GM19324 (cell line): Measurements from ENCODE around the gene CENPE.
A peak's percentile ranks its signal among the peaks of the same experiment; 100 is the strongest.

Source experiments
- ATAC-seq: cut with Tn5 transposase; IDR thresholded peaks from one replicate; pipeline ENCODE4 v1.9.1; 2021; ENCODE audit warnings: mild to moderate bottlenecking, moderate library complexity; ENCODE audit not compliant: unreplicated experiment, low FRiP score

CENPE gene

DNA sequence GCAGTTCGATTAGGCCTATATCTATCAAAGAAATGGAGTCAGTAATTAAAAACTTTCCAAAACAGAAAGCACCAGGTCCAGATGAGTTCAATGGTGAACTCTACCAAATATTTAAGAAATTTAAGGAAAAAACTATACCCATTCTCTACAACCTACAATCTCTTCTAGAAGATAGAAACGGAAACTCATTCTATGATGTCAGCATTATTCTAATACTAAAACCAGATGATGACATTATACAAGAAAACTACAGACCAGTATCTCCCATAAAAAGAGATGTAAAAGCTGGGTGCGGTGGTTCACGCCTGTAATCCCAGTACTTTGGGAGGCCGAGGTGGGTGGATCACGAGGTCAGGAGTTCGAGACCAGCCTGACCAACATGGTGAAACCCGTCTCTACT lies 69.0 kb downstream of the CENPE start:
- ATAC-seq, result no peak

DNA sequence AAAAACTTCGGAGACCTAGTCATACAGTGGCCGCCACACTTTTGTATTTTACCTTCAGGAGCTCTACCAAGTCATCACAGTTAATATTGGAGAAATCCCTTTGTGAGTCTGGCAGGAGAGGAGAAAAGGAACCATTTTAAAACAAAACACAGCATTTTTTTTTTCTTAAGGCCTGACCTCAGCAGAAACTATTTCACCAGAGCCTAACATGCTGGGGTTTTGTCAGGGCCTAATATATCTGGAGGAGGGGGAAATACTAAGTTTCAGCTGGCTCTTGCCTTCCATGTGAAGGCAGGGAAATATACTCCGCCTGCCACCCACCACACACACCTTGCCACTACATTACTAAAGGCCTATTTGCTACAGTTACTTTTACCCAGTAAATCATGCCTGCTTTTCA lies 72.0 kb downstream of the CENPE start:
- no peak for ATAC-seq

DNA sequence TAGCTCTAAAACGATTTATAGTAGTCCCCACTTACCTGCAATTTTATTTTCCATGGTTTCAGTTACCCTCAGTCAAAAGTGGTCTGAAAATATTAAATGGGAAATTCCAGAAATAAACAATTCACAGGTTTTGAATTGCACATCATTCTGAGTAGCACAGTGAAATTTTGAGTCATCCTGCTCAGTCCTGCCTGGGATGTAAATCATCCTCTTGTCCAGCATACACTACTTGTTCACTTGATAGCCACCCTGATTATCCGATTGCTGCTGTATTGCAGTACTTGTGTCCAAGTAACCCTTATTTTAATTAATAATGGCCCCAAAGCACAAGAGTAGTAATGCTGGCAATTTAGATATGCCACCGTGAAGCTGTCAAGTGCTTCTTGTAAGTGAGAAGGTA lies 75.0 kb downstream of the CENPE start:
- no peak for ATAC-seq

DNA sequence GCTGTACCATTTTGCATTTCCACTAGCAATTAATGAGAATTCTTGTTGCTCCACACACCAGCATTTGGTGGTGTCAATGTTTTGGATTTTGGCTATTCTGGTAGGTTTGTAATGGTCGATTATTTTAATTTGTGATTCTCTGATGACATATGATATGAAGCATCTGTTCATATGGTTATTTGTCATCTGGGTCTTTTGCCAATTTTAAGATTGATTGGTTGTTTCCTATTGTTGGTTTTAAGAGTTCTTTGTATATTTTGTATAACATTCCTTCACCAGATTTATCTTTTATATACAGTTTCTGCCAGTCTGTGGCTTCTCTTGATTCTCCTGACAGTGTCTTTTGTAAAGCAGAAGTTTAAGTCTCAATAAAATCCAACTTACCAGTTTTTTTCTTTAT lies 80.0 kb downstream of the CENPE start:
- no peak for ATAC-seq

DNA sequence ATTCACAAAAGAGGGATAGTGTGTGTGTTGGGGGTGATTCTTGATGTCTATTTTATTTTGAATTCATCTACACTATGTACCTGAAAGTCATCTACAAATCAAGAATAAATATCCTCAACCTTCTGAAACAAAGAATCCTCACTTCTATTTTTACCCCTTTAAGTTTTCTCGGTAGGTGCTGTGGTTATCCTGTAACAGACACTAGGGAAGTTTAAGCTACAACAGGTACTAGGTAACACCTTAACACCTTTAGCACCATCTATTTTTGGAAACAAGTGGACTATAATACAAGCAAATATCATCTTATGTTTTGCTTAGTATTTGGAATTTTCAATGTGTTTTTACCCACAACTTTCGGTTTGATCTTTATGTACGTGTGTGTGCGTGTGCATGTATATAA lies 86.5 kb downstream of the CENPE start:
- ATAC-seq, result no peak

DNA sequence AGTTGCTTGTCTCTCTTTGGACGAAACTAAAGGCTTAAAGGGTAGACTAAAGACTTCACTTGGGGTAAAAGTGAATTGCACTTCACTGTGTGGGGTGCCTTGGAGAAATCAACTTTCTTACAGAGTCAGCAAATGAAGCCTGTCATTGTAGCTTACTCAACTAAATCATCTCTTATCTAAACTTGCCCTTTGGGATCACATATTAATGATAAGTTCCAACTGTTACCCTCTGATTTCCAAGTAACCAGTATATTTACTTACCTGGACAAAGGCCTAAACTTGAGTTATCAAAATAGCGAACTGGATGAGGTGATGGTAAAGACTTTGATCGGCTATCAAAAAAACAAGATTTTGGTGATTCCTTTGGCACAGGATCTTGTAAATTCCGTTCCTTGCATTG lies 89.6 kb downstream of the CENPE start:
- no peak for ATAC-seq

DNA sequence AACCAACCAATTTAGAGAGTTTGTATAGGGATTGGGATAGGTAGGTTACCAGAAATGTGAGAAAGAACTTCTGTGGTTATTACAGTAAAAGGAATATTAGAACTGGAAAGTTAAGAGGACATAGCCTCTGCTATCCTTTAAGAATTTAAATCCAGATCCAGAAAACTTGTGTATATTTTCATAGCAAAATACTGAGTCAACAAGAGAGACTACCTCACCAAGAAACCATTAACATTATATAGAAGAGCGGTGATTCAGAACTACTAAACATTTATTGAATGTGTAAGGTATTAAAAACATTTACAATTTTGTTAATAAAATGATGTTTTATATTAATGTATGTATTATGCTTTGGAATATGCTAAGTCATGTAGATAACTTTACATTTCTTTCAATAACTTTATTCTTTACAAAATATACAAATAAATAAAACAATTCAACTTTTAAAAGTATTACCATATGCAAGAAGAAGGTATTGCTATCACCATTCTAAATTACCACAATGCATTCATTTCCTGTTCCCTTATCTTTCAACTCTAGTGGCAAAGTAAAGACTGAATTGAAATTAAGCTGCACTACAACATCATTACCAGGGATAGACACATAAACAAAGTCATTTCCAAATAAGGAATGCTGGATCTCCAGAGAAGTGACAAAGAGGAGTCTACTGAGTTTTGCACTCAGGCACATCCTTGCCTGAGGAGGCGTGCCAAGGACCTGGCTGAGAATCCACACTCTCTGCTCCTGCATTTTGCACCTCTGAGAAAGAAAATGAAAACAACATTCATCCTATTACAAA lies 92.4 kb downstream of the CENPE start:
- no peak for ATAC-seq

DNA sequence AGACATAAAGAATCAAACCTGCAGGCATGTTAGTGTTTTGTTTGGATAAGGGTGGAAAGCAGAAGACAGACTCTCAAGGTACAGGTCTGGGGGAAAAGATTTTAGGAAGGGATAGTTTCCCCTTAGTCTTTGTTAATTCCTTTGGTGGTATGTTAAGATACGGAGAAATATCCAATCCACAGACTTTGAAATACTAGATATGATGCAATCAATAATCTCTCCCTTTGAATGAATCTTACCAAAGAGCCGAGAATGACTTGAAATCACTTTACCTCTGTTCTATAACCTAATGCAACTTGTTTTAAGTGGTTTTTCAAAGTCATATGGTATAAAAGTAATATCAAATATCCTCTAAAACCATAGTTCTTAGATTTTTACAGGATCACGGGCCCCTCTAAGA lies 93.3 kb downstream of the CENPE start:
- no peak for ATAC-seq

DNA sequence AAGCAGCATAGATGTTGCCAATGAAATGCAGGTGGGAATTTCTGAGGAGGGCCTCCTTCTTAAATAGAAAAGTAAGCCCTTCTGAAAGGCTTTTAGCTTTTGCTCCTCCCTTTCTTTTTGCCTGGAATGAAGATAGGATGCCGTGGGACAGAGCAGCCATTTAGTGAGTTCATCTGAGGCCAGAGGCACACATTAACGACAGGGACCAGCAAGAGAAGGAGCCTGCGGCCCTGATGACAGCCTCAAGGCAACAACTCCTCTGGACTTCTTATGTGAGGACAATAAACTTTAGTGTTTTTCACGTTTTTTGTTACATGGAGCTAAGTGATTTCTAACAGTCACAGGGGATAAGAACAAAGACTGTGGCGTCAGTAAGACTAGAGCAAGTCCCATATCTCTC lies 97.5 kb downstream of the CENPE start:
- no peak for ATAC-seq

DNA sequence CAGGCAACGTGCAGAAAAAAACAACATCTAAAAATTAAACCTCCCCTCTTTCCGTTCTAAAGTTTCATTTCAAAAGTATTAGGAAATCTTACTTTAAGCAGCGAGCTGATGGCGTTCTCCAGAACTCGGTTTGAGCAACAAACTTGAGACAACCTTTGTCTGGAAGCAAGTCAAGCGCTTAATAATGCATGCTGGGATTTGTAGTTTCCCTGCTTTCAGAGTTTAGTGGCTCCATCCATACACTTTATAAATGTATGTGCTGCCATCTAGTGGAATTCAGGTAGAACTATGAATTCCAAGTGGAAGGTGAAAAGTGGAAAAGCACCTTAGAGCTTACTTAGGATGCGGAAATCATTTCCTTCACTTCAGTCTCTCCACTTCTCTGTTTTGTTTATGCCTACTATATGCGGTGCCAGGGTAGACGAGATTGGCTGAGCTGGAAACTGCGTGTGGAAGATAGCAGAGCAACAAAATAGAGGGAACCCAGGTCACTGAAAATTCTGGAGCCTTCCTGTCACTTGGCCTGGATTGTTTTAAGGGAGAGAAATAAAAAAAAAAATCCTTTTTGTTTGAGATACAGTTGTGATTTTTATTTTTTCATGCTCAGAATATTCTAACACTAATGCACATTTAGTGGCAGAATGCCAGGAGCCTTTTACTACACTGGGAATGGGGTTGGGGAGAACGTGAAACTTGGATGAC lies 98.3 kb downstream of the CENPE start, which contains the start of gene BDH2:
Gene BDH2, minus strand, starts transcription at position 144 of the 702 bp plus-strand sequence. CDS start 3,580 bp downstream, outside the sequence.
- ATAC-seq, result peak; percentile 92

DNA sequence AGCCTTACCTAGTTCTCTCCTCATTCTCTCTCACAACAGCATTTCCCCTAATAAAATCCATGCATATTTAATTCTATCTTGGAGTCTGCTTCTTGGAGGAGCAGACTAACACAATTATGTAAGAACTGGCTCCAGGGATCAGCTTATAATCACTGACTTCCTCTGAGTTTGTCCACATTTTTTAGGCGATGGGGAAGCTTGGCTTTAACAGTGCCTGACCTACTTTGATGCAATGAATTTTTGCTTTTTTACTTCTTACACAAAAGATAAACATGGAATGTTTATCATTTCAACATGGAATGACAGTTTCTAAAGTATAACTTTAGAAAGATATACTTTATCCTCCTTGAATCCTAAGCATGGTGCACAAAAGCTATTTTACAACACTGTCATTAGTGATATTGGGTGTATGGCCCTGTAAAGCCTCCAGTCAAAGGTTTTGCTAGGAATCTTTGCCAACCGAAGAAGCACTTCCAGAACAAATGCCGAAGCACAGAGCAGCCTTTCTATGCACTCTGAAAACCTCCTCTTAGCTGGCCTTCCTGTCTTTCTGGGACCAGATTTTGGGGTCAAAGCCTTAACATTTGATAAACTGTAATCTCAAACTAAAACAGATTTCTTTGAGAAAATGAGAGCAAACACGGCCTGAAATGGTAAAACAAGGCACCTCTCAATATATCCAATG lies 99.2 kb downstream of the CENPE start:
- ATAC-seq, result no peak

DNA sequence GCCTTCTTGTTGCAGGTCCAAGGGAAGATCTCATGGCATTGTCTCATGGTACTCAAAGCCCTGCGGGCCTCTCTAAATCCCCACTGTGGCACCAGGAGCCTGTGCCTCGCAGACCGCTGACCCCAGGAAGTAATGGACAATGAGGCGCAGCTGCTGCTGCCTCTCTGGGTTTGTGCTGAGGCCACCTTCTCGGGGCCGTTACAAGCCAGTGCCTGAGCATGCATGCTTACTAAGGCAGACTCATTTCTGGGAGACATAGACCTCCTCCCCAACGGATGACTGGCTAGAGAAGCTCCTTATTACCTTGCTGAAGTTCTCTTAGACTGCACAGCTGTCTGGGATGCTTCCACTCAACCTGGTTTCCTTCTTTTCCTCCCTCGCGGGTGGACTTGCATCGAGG lies 99.8 kb downstream of the CENPE start:
- ATAC-seq, result no peak

DNA sequence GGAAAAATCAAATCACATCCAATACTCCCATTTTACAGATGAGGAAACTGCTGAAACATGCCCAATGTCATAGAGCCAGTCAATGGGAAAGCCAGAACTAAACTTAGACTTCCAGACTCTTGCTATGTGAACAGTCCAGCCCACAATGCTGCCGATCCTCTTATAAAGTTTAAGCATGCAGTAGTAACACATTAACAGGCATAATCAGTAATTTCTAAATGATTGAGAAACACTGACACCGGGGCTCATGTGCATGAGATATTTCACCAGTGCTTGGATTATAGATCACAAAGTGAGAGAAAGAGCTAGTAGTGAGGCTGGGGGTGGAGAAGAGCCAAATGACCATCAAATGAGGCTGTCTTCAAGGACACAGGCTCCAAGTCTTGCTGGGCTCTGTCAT lies 101.0 kb downstream of the CENPE start:
- no peak for ATAC-seq

DNA sequence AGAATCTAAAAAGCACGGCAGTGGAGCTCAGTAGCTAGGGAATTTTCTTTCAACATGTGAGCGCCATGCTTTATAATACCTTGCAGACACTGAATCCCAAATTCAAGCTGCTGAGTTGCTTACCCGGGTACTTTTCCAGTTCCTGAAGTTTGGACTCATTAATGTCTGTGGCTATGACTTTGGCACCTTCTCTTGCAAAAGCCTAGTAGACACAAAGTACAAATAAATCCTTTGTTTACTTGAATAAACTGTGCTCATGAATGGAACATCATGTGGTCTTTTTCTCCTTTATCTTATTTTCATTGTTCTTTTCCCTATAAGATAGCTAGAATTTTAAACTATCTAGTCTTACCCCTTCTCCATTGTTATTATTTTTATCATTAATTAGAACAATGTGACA lies 103.1 kb downstream of the CENPE start:
- no peak for ATAC-seq

DNA sequence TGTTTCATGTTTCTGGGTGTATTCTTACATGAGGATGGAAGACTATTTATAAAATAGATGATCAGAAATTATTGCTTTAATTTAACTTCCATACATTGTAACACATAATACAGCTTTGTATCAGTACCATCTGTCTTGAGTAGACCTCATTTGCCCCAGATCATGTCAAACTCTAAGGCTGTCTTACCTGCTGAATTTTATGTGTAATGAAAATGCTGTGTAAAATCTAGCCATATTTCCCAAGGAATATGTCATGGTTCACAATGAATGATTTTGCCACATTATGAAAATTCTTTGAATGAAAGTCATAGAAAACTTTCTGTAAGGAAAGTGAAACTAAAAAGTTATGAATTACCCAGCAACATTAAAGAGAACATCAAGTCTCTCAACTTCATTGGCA lies 105.9 kb downstream of the CENPE start:
- no peak for ATAC-seq

DNA sequence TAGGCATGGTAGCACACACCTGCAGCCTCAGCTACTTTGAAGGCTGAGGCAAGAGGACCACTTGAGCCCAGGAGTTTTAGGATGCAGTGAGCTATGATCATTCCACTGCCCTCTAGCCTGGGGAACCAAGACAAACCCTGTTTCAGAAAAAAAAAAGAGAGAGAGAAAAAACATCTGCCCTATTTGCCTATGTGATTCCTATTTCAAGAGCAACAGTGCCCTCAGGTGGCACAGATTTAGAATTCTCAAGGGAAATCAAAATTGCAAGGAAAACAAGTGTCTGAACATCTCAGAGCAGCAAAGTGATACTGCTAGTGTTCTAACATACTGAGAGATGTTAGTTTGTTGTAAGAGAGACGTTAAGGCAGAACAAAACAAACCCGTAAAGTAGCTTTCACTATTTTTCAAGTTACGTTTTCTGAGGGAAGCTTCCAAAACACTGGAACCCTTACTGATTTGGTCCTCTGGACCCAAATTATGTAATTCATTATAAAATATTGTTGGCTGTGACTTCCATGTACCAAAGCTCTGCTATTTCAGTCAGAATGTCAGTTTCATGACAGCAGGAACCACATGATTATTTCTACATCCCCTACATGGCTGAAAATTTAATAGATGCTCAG lies 106.4 kb downstream of the CENPE start:
- peak; percentile 61 for ATAC-seq

DNA sequence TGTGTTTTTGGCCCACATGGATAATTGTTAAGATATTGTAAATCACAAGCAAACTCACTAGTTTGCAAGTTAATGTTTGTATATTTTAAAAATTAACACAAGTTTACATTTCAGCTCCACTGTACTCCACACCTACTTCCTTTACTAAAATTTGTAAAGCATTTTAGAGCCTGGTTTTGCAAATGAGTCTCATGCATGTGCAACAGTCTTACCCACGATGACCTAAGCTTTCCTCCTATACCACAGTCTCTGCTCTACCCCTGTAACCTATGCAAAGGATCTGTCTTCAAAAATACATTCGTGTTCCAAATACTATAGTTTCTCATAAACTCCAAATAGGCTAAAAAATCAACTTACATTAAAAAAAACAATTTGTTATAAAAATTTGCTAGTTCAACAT lies 108.7 kb downstream of the CENPE start:
- ATAC-seq, result no peak

DNA sequence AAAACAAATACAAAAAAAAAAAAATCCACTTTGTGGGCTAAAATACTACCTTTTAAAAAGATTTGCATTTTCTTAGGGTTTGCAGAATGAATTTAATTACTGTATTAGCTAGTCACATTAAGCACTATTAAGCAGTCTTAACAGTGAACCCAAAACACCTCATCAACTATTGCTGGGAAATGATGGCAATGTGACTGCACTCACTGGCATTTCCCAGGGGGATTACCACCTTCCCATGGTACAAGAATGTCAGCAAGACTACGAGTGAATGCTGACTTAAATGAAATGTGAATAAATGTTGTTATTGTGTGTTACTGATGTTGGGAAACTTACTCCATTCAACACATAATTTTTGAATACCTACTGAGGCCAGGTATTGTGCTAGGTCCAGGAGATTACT lies 111.6 kb downstream of the CENPE start:
- ATAC-seq, result no peak

DNA sequence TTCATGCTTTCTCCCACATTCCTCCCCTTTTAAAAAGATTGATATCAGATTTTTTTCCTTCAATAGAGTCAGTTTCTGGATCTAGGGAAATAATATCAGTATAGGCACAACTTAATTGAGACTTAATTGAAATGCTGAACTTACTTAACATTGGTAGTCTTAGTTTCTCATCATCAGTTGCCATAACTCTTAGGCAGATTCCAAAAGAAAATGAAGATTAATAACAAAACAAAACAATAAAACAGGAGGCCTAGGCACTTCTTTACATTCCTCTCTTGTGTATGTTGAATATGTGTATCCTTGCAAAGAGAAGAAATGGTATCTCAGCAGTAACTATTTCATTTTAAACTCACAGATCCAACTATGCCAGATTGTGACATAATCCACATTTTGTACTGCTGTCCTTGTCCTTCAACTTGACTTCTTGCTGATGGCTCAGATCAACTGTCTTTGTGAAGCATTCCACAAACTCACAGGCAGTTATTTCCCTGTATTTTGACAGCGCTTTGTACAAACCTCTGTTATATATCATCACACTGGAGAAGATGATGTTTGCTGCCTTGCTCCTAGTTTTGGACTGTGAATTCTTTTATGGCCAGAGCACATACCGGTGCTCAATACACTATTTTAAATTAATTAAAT lies 112.5 kb downstream of the CENPE start:
- ATAC-seq, result no peak

DNA sequence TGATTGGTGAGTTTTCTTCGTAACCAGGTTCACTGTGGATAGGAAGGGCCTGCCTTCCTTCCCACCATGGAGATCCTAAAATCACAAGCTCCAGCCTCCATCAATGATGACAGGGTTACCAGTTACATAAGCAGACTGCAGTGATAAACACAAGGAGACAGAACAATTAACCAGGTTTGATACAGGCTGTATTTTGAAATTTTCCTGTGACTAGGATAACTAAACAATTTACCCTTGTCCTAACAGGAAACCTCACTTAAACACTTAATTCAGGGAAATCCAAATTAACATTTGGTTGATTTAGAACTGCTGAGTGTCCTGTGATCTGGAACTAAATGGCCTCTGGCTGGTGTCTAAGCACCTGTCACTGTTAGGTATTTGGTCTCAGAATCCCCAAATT lies 118.5 kb downstream of the CENPE start:
- no peak for ATAC-seq
